KMS-11 (cell line): ENCODE results near the gene ZNF134.

Source experiments
- H2AFZ ChIP-seq: fragments of 200-600 bp; sonication (generic); 2 replicates; pipeline ENCODE4 v1.6.1; 2016; ENCODE audit warnings: antibody characterized with exemption, mixed run types, low read depth
- H3K27ac ChIP-seq: fragments of 200-600 bp; sonication (generic); 2 replicates; pipeline ENCODE4 v1.6.1; 2016; ENCODE audit warnings: mild to moderate bottlenecking, mixed run types
- H3K27me3 ChIP-seq: fragments of 200-600 bp; sonication (generic); 2 replicates; pipeline ENCODE4 v1.6.1; 2017; ENCODE audit warnings: mild to moderate bottlenecking, low read depth, mixed run types, moderate library complexity; ENCODE audit not compliant: insufficient read depth
- H3K36me3 ChIP-seq: fragments of 200-600 bp; sonication (generic); 2 replicates; pipeline ENCODE4 v1.6.1; 2017; ENCODE audit warnings: mild to moderate bottlenecking, mixed run types; ENCODE audit not compliant: insufficient read depth
- H3K4me1 ChIP-seq: fragments of 200-600 bp; sonication (generic); 2 replicates; pipeline ENCODE4 v1.6.1; 2016; ENCODE audit warnings: mild to moderate bottlenecking, low read depth, mixed run types; ENCODE audit not compliant: poor library complexity, severe bottlenecking
- H3K4me2 ChIP-seq: fragments of 200-600 bp; sonication (generic); 2 replicates; pipeline ENCODE4 v1.7.0; 2016; ENCODE audit warnings: mild to moderate bottlenecking, mixed run types
- H3K4me3 ChIP-seq: fragments of 200-600 bp; sonication (generic); IDR thresholded peaks from 2 replicates; pipeline ENCODE4 v1.6.1; 2017; ENCODE audit warnings: low read depth, low read length, mixed read lengths; ENCODE audit not compliant: insufficient read depth
- H3K79me2 ChIP-seq: fragments of 200-600 bp; sonication (generic); 2 replicates; pipeline ENCODE4 v1.6.1; 2016; ENCODE audit warnings: low read depth, mixed run types; ENCODE audit not compliant: insufficient read depth
- H3K9ac ChIP-seq: fragments of 200-600 bp; sonication (generic); 2 replicates; pipeline ENCODE4 v1.6.1; 2016; ENCODE audit warnings: mild to moderate bottlenecking, mixed run types
- H4K20me1 ChIP-seq: fragments of 200-600 bp; sonication (generic); 2 replicates; pipeline ENCODE4 v1.6.1; 2016; ENCODE audit warnings: mild to moderate bottlenecking, mixed run types; ENCODE audit not compliant: insufficient read depth
- TF ChIP-seq, protein P1 (sequence below): fragments of 200-600 bp; sonication (generic); conservative IDR thresholded peaks from 2 replicates; pipeline ENCODE4 v1.6.1; 2017; ENCODE audit warnings: low read depth, mild to moderate bottlenecking, antibody characterized with exemption, low read length, moderate library complexity, mixed read lengths

The ZNF134 gene

DNA sequence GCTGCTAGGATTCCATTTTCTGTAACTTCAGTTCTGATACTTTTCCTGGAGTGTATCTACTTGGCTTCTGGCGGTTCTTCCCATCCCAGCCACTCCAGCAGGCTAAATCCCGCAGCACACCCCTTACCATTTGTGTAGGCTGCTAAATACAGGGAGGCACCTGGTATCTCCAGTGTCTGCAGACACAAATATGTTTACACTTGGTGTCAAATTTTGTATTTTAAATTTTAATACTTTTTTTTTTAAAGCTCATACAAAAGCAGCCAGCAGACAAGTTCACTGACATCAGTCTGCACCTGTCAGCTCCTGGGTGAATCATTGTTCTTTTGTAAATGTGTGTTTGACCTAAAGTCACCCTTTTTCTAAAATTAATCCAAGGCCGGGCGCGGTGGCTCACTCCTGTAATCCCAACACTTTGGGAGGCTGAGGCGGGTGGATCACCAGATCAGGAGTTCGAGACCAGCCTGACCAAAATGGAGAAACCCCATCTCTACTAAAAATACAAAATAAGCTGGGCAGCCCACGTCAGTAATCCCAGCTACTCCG is 51.3 kb downstream of the ZNF134 start:
- Histone ChIP-seq H3K4me1 (no peaks in the 10 kb centered on the region), H3K4me3 (no peak overlapping the region), H3K4me2 (no peak overlapping the region), H4K20me1 (no peaks in the 10 kb centered on the region), H3K27ac (no peak overlapping the region), H3K27me3 (no peaks in the 10 kb centered on the region), H3K9ac (no peak overlapping the region), H3K36me3 (no peaks in the 10 kb centered on the region), H2AFZ (no peak overlapping the region), H3K79me2 (no peaks in the 10 kb centered on the region)
- TF ChIP-seq, protein P1, sequence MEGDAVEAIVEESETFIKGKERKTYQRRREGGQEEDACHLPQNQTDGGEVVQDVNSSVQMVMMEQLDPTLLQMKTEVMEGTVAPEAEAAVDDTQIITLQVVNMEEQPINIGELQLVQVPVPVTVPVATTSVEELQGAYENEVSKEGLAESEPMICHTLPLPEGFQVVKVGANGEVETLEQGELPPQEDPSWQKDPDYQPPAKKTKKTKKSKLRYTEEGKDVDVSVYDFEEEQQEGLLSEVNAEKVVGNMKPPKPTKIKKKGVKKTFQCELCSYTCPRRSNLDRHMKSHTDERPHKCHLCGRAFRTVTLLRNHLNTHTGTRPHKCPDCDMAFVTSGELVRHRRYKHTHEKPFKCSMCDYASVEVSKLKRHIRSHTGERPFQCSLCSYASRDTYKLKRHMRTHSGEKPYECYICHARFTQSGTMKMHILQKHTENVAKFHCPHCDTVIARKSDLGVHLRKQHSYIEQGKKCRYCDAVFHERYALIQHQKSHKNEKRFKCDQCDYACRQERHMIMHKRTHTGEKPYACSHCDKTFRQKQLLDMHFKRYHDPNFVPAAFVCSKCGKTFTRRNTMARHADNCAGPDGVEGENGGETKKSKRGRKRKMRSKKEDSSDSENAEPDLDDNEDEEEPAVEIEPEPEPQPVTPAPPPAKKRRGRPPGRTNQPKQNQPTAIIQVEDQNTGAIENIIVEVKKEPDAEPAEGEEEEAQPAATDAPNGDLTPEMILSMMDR, result no peak

DNA sequence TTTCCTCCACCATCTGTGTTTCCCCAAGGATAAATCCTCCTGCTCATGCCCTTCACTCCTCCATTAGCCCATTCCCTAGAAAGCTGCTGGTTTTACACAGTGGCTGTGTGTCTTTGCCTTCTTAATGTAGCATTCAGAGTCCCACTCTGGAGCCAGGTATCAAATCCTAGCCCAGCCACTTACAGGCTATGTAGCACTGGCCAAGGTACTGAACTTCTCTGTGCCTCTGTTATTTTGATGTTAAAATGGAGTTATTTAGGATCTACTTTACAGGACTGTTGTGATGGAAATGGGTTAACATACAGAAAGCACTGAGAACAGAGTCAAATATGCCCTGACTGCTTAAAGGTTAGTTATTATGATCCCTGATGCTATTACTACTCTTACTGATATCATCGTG is 53.2 kb downstream of the ZNF134 start:
- Histone ChIP-seq H3K9ac (no peak overlapping the region), H4K20me1 (no peaks in the 10 kb centered on the region), H3K4me1 (no peaks in the 10 kb centered on the region), H3K4me2 (no peak overlapping the region), H3K27ac (no peak overlapping the region), H3K36me3 (no peaks in the 10 kb centered on the region), H2AFZ (no peak overlapping the region), H3K27me3 (no peaks in the 10 kb centered on the region), H3K79me2 (no peaks in the 10 kb centered on the region), H3K4me3 (no peak overlapping the region)
- TF ChIP-seq, protein P1, result no peak

DNA sequence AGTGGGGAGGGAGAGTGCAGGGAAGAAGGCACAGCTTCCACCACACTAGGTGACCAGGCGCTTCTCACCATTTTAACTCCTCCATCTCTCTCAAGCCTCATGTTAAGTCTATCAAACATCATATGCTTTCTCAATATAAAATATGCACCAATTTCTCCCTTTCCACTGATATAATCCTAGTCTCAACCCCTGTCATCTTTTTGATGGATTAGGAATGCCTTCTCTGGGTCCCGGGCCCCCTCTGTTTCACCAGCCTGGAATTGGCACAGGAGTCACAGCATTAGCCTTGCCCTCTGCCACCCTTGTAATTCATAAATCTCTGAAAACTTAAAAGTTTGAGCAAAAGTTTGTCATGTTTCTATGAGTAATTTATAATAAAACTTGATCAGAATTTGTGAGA is 54.6 kb downstream of the ZNF134 start, which contains the start of gene ZSCAN4:
Gene ZSCAN4 (plus strand): TSS at position 301 of the 400 bp plus-strand sequence. CDS start 7,211 bp downstream, outside the sequence.
- Histone ChIP-seq H3K36me3 (no peaks in the 10 kb centered on the region), H3K9ac (no peak within 1 kb of the TSS), H3K4me3 (no peak within 1 kb of the TSS), H3K27ac (no peak within 1 kb of the TSS), H3K4me2 (no peak within 1 kb of the TSS), H4K20me1 (no peaks in the 10 kb centered on the region), H3K4me1 (no peaks in the 10 kb centered on the region), H3K79me2 (no peaks in the 10 kb centered on the region), H3K27me3 (no peaks in the 10 kb centered on the region), H2AFZ (no peak within 1 kb of the TSS)
- TF ChIP-seq, protein P1, result no peak

DNA sequence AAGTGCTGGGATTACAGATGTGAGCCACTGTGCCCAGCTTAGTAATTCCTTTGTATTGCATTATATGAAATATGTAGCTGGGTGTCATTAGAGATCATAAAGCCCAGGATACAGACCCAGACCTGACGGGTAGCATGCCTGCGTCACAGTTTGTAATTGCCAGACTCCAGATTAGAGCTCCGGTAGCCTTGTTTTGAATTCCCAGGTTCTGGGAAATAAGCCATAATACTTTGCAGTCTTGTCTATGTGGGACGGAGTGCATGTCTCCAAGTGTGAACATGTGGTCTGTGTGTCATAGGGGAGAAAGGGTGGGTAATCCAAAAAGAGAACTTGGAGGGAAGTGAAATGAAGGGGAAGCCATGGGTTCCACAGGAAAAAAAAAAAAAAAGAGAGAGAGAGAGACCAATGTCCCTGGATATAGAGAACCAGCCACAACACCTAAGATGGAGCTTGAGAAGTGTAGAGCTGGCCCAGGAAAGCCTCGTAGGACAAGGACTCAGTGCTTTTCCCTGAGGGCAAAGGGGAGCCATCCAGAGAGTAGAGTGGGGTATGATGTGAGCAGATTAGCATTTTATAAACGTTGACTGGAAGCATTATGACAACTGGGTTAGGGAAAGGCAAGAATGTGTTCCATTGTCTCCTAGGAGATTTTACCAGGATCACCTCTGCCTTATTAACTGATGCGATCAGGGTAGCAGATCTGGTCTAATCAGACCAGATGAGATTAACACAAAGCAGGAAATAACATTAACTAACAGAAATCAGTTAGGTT is 57.3 kb downstream of the ZNF134 start:
- TF ChIP-seq, protein P1, result no peak
- H3K36me3 ChIP-seq, result no peaks in the 10 kb centered on the region
- no peaks in the 10 kb centered on the region for H3K79me2 ChIP-seq
- no peak overlapping the region for H3K4me2 ChIP-seq
- no peak overlapping the region for H3K27ac ChIP-seq
- H3K27me3 ChIP-seq, result no peaks in the 10 kb centered on the region
- H2AFZ ChIP-seq, result no peak overlapping the region
- no peak overlapping the region for H3K4me3 ChIP-seq
- H3K4me1 ChIP-seq, result no peaks in the 10 kb centered on the region
- no peak overlapping the region for H3K9ac ChIP-seq
- no peaks in the 10 kb centered on the region for H4K20me1 ChIP-seq
